ENCODE measurements around the gene IRS2.

DNA sequence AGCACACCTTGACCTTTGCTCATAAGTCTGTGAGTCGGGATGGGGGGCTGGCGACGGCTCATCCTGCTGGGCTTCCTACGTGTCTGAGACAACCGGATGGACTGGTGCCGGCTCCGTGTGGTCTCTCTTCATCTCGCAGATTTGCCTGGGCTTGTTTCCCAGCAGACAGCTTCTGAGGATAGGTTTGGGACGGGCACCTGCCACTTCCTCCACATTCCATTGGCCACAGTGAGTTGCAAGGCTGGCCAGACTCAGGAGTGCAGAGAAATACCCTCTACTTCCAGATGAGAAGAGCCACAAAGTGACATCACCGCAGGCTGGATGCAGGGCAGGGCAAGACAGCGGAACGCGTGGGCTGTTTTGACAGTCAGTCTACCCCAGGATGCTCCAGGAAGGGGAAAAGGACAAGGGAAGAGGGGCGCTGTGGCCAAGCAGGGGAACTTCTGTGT lies 48.1 kb downstream of the IRS2 start:
- TF ChIP-seq, protein P1, sequence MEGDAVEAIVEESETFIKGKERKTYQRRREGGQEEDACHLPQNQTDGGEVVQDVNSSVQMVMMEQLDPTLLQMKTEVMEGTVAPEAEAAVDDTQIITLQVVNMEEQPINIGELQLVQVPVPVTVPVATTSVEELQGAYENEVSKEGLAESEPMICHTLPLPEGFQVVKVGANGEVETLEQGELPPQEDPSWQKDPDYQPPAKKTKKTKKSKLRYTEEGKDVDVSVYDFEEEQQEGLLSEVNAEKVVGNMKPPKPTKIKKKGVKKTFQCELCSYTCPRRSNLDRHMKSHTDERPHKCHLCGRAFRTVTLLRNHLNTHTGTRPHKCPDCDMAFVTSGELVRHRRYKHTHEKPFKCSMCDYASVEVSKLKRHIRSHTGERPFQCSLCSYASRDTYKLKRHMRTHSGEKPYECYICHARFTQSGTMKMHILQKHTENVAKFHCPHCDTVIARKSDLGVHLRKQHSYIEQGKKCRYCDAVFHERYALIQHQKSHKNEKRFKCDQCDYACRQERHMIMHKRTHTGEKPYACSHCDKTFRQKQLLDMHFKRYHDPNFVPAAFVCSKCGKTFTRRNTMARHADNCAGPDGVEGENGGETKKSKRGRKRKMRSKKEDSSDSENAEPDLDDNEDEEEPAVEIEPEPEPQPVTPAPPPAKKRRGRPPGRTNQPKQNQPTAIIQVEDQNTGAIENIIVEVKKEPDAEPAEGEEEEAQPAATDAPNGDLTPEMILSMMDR (IDR thresholded peaks at IDR 0.05; ENCODE audit: extremely low read depth in 1 of 2, insufficient read depth in 1 of 2, low read depth in 1 of 2, low read length in 2 of 2) = no peak
- TF ChIP-seq FOS (IDR thresholded peaks at IDR 0.05; ENCODE audit: borderline replicate concordance, insufficient read depth, low read length) = no peak
- TF ChIP-seq EZH2 (IDR thresholded peaks at IDR 0.05; ENCODE audit: borderline replicate concordance, low read depth, low read length, severe bottlenecking) = no peak
- TF ChIP-seq POLR2AphosphoS5 (IDR thresholded peaks at IDR 0.05; ENCODE audit: insufficient read depth, low read depth, low read length) = no peak
- TF ChIP-seq POLR2A (IDR thresholded peaks at IDR 0.05; ENCODE audit: low read depth, low read length) = no peak
- TF ChIP-seq MYC (IDR thresholded peaks at IDR 0.05; ENCODE audit: low read depth, low read length) = no peak
- TF ChIP-seq, protein P2, sequence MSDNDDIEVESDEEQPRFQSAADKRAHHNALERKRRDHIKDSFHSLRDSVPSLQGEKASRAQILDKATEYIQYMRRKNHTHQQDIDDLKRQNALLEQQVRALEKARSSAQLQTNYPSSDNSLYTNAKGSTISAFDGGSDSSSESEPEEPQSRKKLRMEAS (IDR thresholded peaks at IDR 0.05; ENCODE audit: insufficient read depth, insufficient read length) = no peak
- no peak for TF ChIP-seq GATA2 (IDR thresholded peaks at IDR 0.05; ENCODE audit: insufficient read depth, insufficient read length, low read depth, low read length)
